Neural cell (in vitro differentiated cells): ENCODE measurements around the gene MPP3. TPM values are rescaled to one million over a fixed set of nuclear protein-coding genes. Genes with fewer than 3 reads are reported as not detected.

Source experiments
- H2AFZ ChIP-seq: fragments of 200-600, 300-800 bp; sonication (generic), shearing (Covaris generic); 2 replicates; pipeline ENCODE4 v1.6.0; 2014; ENCODE audit warnings: low read depth, mild to moderate bottlenecking, antibody characterized with exemption, low read length, moderate library complexity
- H3F3A ChIP-seq: fragments of 200-600 bp; shearing (Covaris generic); 2 replicates; pipeline ENCODE4 v1.6.1; 2016; ENCODE audit warnings: mild to moderate bottlenecking, moderate library complexity, mixed read lengths, antibody characterized with exemption, low read length; ENCODE audit not compliant: insufficient read depth, poor library complexity, severe bottlenecking
- H3K27ac ChIP-seq: fragments of 200-600, 300-800 bp; sonication (generic), shearing (Covaris generic); 2 replicates; pipeline ENCODE4 v1.5.1; 2014; ENCODE audit warnings: mild to moderate bottlenecking, low read length, moderate library complexity
- H3K27me3 ChIP-seq: fragments of 300-800, 200-600 bp; sonication (generic), shearing (Covaris generic); 2 replicates; pipeline ENCODE4 v1.6.0; 2014; ENCODE audit warnings: mild to moderate bottlenecking, low read depth, low read length, moderate library complexity; ENCODE audit not compliant: insufficient read depth
- H3K36me3 ChIP-seq: fragments of 300-800, 200-600 bp; sonication (generic), shearing (Covaris generic); 2 replicates; pipeline ENCODE4 v1.5.1; 2014; ENCODE audit warnings: mild to moderate bottlenecking, antibody characterized with exemption, low read length, moderate library complexity; ENCODE audit not compliant: insufficient read depth
- H3K4me2 ChIP-seq: fragments of 300-800, 200-600 bp; sonication (generic), shearing (Covaris generic); 2 replicates; pipeline ENCODE4 v1.6.0; 2014; ENCODE audit warnings: mild to moderate bottlenecking, low read length
- H3K4me3 ChIP-seq: fragments of 300-800, 200-600 bp; sonication (generic), shearing (Covaris generic); 2 replicates; pipeline ENCODE4 v1.5.1; 2014; ENCODE audit warnings: mild to moderate bottlenecking, low read length, moderate library complexity
- H3K79me2 ChIP-seq: fragments of 200-600 bp; shearing (Covaris generic); replicated peaks from 2 replicates; pipeline ENCODE4 v1.6.0; 2014; ENCODE audit warnings: mild to moderate bottlenecking, low read length, moderate library complexity; ENCODE audit not compliant: insufficient read depth
- H3K9ac ChIP-seq: fragments of 300-800, 200-600 bp; sonication (generic), shearing (Covaris generic); 2 replicates; pipeline ENCODE4 v1.6.1; 2016; ENCODE audit warnings: mild to moderate bottlenecking, low read length, mixed read lengths
- H3K9me2 ChIP-seq: fragments of 200-600 bp; shearing (Covaris generic); 2 replicates; pipeline ENCODE4 v1.6.1; 2016; ENCODE audit warnings: mild to moderate bottlenecking, low read length, mixed read lengths; ENCODE audit not compliant: insufficient read depth
- H3K9me3 ChIP-seq: fragments of 200-600, 300-800 bp; sonication (generic), shearing (Covaris generic); 2 replicates; pipeline ENCODE4 v1.6.1; 2016; ENCODE audit warnings: mild to moderate bottlenecking, mixed run types, low read length, moderate library complexity, mixed read lengths
- H4K20me1 ChIP-seq: fragments of 200-600 bp; shearing (Covaris generic); 2 replicates; pipeline ENCODE4 v1.6.1; 2016; ENCODE audit warnings: mild to moderate bottlenecking, mixed run types; ENCODE audit not compliant: insufficient read depth
- EP300 ChIP-seq: fragments of 450-650 bp; conservative IDR thresholded peaks from 2 replicates; pipeline ENCODE4 v1.6.1; 2014; ENCODE audit warnings: antibody characterized with exemption, mild to moderate bottlenecking, moderate library complexity; ENCODE audit not compliant: poor library complexity, severe bottlenecking
- EZH2 ChIP-seq: fragments of 200-600, 300-800 bp; shearing (Covaris generic), sonication (generic); IDR thresholded peaks from 2 replicates; pipeline ENCODE4 v1.6.1; 2014; ENCODE audit warnings: antibody characterized with exemption, low read length, borderline replicate concordance, mild to moderate bottlenecking; ENCODE audit not compliant: insufficient read depth, poor library complexity, severe bottlenecking
- MXI1 ChIP-seq: fragments of 450-650 bp; conservative IDR thresholded peaks from 2 replicates; pipeline ENCODE4 v1.6.1; 2014; ENCODE audit warnings: antibody characterized with exemption, mild to moderate bottlenecking; ENCODE audit not compliant: poor library complexity, severe bottlenecking
- POLR2AphosphoS5 ChIP-seq: IDR thresholded peaks from 2 replicates; pipeline ENCODE4 v1.6.1; 2012
- RAD21 ChIP-seq: fragments of 450-650 bp; conservative IDR thresholded peaks from 2 replicates; pipeline ENCODE4 v1.6.1; 2014; ENCODE audit warnings: antibody characterized with exemption, mild to moderate bottlenecking, moderate library complexity
- SMC3 ChIP-seq: fragments of 450-650 bp; conservative IDR thresholded peaks from 2 replicates; pipeline ENCODE4 v1.6.1; 2014; ENCODE audit warnings: antibody characterized with exemption, mild to moderate bottlenecking, moderate library complexity; ENCODE audit not compliant: poor library complexity
- TAF1 ChIP-seq: IDR thresholded peaks from 2 replicates; pipeline ENCODE4 v1.6.1; 2012; ENCODE audit warnings: low read depth
- polyA plus RNA-seq: library from polyadenylated mRNA; depleted of rRNA; stranded (reverse); fragments of >200 nt; gene quantifications from 2 replicates; pipeline ENCODE4 v1.2.3, GENCODE V29; 2014
- TF ChIP-seq, protein P1 (sequence below): fragments of 450-650 bp; IDR thresholded peaks from 2 replicates; pipeline ENCODE4 v1.5.1; 2014; ENCODE audit warnings: antibody characterized with exemption, mild to moderate bottlenecking, moderate library complexity; ENCODE audit not compliant: poor library complexity, severe bottlenecking
- TF ChIP-seq, protein P2 (sequence below): IDR thresholded peaks from 2 replicates; pipeline ENCODE4 v1.6.1; 2012; ENCODE audit warnings: borderline replicate concordance

The MPP3 gene
- polyA plus RNA-seq, 1 donor from 2014 or later = 48.1 TPM

DNA sequence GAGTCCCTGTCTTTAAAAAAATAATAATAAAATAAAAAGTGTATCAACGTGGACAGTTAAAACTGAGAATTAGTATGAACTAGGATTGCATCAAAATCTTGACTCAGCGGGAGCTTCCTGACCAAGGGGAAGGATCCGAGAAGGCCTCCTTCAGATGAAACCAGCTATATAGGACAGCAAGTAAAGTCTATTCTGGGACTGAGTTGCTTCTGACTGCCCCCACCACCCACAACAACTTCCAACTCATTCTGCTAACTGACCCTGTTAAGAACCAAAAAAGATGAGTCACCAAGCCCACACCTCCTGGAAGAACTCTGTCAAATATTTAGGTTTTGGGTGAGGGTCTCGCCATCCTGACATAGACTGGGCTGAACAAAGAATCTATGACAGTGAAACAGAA, 24.9 kb downstream of the MPP3 start:
- Histone ChIP-seq H3K4me2 (no peak overlapping the region), H2AFZ (no peak overlapping the region), H3F3A (no peaks in the 10 kb centered on the region), H3K9me2 (no peaks in the 10 kb centered on the region), H3K9ac (no peak overlapping the region), H3K36me3 (peaks cover 5% of the 10 kb centered on the region), H3K9me3 (no peaks in the 10 kb centered on the region), H3K79me2 (no peaks in the 10 kb centered on the region), H4K20me1 (no peaks in the 10 kb centered on the region), H3K27ac (no peak overlapping the region), H3K4me3 (no peak overlapping the region), H3K27me3 (no peaks in the 10 kb centered on the region)
- TF ChIP-seq, protein P1, sequence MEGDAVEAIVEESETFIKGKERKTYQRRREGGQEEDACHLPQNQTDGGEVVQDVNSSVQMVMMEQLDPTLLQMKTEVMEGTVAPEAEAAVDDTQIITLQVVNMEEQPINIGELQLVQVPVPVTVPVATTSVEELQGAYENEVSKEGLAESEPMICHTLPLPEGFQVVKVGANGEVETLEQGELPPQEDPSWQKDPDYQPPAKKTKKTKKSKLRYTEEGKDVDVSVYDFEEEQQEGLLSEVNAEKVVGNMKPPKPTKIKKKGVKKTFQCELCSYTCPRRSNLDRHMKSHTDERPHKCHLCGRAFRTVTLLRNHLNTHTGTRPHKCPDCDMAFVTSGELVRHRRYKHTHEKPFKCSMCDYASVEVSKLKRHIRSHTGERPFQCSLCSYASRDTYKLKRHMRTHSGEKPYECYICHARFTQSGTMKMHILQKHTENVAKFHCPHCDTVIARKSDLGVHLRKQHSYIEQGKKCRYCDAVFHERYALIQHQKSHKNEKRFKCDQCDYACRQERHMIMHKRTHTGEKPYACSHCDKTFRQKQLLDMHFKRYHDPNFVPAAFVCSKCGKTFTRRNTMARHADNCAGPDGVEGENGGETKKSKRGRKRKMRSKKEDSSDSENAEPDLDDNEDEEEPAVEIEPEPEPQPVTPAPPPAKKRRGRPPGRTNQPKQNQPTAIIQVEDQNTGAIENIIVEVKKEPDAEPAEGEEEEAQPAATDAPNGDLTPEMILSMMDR = no peak
- no peak for TF ChIP-seq RAD21
- TF ChIP-seq, protein P2, sequence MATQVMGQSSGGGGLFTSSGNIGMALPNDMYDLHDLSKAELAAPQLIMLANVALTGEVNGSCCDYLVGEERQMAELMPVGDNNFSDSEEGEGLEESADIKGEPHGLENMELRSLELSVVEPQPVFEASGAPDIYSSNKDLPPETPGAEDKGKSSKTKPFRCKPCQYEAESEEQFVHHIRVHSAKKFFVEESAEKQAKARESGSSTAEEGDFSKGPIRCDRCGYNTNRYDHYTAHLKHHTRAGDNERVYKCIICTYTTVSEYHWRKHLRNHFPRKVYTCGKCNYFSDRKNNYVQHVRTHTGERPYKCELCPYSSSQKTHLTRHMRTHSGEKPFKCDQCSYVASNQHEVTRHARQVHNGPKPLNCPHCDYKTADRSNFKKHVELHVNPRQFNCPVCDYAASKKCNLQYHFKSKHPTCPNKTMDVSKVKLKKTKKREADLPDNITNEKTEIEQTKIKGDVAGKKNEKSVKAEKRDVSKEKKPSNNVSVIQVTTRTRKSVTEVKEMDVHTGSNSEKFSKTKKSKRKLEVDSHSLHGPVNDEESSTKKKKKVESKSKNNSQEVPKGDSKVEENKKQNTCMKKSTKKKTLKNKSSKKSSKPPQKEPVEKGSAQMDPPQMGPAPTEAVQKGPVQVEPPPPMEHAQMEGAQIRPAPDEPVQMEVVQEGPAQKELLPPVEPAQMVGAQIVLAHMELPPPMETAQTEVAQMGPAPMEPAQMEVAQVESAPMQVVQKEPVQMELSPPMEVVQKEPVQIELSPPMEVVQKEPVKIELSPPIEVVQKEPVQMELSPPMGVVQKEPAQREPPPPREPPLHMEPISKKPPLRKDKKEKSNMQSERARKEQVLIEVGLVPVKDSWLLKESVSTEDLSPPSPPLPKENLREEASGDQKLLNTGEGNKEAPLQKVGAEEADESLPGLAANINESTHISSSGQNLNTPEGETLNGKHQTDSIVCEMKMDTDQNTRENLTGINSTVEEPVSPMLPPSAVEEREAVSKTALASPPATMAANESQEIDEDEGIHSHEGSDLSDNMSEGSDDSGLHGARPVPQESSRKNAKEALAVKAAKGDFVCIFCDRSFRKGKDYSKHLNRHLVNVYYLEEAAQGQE = no peak
- TF ChIP-seq POLR2AphosphoS5 = no peak
- no peak for TF ChIP-seq TAF1
- no peak for TF ChIP-seq EZH2
- no peak for TF ChIP-seq MXI1
- TF ChIP-seq EP300 = no peak
- TF ChIP-seq SMC3 = no peak

DNA sequence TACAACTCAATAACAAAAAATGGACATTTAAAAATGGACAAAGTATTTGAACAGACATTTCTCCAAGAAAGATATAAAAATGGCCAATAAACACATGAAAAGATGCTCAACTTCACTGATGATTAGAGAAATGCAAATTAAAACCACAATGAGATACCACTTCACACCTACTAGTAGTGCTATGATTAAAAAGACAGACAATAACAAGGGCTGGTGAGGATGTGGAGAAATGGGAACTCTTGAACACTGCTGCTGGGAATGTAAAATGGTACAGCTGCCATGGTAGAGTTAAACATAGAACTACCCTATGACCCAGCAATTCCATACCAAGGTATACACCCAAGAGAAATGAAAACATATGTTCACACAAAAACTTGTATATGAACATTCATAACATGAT, 27.8 kb downstream of the MPP3 start:
- no peaks in the 10 kb centered on the region for H3K36me3 ChIP-seq
- no peaks in the 10 kb centered on the region for H3K9me2 ChIP-seq
- TF ChIP-seq, protein P2 = no peak
- TF ChIP-seq MXI1 = no peak
- TF ChIP-seq EZH2 = no peak
- TF ChIP-seq, protein P1 = no peak
- TF ChIP-seq POLR2AphosphoS5 = no peak
- TF ChIP-seq EP300 = no peak
- TF ChIP-seq RAD21 = no peak
- no peak for TF ChIP-seq SMC3
- no peak for TF ChIP-seq TAF1
- no peak overlapping the region for H2AFZ ChIP-seq
- H3K4me2 ChIP-seq = no peak overlapping the region
- no peak overlapping the region for H3K9ac ChIP-seq
- no peak overlapping the region for H3K27ac ChIP-seq
- no peaks in the 10 kb centered on the region for H3F3A ChIP-seq
- no peaks in the 10 kb centered on the region for H3K9me3 ChIP-seq
- no peaks in the 10 kb centered on the region for H4K20me1 ChIP-seq
- no peak overlapping the region for H3K4me3 ChIP-seq
- H3K79me2 ChIP-seq = no peaks in the 10 kb centered on the region
- H3K27me3 ChIP-seq = no peaks in the 10 kb centered on the region
